Activated CD8-positive, alpha-beta T cell treated with anti-CD3 and anti-CD28 coated beads, Interleukin-2, amount 10 ng/mL, durations not matched to agents 7 days and 5 days (primary cell): Measurements from ENCODE around the gene ILK. TPM values are rescaled to one million over a fixed set of nuclear protein-coding genes. Genes with fewer than 3 reads are reported as not detected.

Experiments
- ATAC-seq: fragments of 150-1000 bp; cut with Tn5 transposase; one replicate; pipeline ENCODE4 v1.10.0; 2021; ENCODE audit warnings: moderate library complexity
- CTCF ChIA-PET: fragments of 350-600 bp; sonication (Branson Sonifier 250); formaldehyde crosslinking; loops from one replicate; lab custom pipeline; 2021; ENCODE audit warnings: antibody characterized with exemption; lab: Charles Lee
- POLR2A ChIA-PET: fragments of 350-600 bp; sonication (Branson Sonifier 250); formaldehyde crosslinking; loops from one replicate; lab custom pipeline; 2021; ENCODE audit warnings: antibody characterized with exemption; lab: Charles Lee
- DNase-seq: peaks from one replicate; pipeline ENCODE4 v3.0.0-alpha.2; 2020
- H3K27ac Mint-ChIP-seq: one replicate; pipeline ENCODE4 v1.8.0; 2021; ENCODE audit warnings: mild to moderate bottlenecking, mixed read lengths
- H3K27me3 Mint-ChIP-seq: one replicate; pipeline ENCODE4 v1.8.0; 2021; ENCODE audit warnings: low read depth, mixed read lengths
- H3K36me3 Mint-ChIP-seq: one replicate; pipeline ENCODE4 v1.8.0; 2021; ENCODE audit warnings: low read depth, mixed read lengths
- H3K4me1 Mint-ChIP-seq: one replicate; pipeline ENCODE4 v1.8.0; 2021; ENCODE audit warnings: low read depth, mixed read lengths
- H3K4me3 Mint-ChIP-seq: one replicate; pipeline ENCODE4 v1.8.0; 2021; ENCODE audit warnings: mild to moderate bottlenecking, mixed read lengths
- H3K9me3 Mint-ChIP-seq: one replicate; pipeline ENCODE4 v1.8.0; 2022; ENCODE audit warnings: mixed read lengths; ENCODE audit not compliant: insufficient read depth
- total RNA-seq, 2 experiments: library from RNA; stranded (reverse); gene quantifications; one replicate each; pipeline ENCODE4 v1.2.3, GENCODE V29; 2021

Gene ILK
- total RNA-seq, 2 experiments from 2014 or later, result 195 to 197 TPM

DNA sequence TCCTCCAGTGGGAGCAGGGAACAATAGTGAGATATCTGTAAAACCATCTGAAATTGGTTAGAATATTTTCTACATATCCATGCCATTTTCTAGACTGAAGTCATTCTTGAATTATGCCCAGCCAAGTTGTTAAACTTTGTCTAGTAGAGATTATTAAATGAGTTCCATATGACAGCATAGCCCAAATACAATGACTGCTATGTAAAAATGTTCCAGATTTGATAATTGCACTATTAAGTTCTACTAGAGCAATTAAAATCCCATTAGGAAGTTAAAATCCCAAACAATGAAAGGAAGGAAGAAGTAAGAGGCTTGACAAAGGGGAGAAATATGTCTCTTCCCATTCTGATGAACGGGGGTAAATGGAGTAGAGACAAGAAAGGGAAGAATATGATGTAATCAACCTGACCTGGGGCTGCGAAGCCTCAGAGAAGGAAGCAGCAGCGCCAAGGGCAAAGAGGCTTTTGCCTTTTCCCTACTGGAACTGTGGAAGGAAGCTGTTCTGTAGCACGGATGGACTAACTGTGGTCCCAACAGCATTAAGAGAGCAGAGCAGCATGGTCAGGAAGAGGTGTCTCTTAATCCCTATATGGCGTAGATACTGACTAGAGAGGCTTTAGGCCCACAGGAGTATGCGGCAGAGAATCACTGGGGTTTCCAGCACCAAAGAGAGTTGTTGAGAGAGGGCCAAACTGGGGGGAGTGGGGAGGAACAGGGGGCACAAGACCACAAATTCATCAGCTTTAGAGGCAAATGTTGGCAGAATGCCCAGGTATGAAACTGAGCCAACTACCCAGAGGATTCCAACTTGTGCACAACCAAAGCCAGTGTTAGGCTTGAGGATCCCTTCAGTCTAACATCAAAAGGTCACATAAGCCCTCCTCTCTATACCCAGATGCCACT, 26.9 kb upstream of the ILK start:
- H3K9me3 Mint-ChIP-seq, result no peaks in the 10 kb centered on the region
- POLR2A ChIA-PET, result interaction anchor here (1.3 kb wide), 1 partner anchor 13 kb away, joined by 3 read pairs; no protein-coding TSS in a partner anchor
- no peak overlapping the region for H3K4me3 Mint-ChIP-seq
- ATAC-seq (no peak), DNase-seq (peak; percentile 12)
- peaks cover 12% of the 10 kb centered on the region for H3K36me3 Mint-ChIP-seq
- H3K27ac Mint-ChIP-seq, result no peak overlapping the region
- H3K4me1 Mint-ChIP-seq, result no peaks in the 10 kb centered on the region
- CTCF ChIA-PET, result interaction anchor here (1.1 kb wide), 1 partner anchor 26 kb away, joined by 6 read pairs; no protein-coding TSS in a partner anchor
- H3K27me3 Mint-ChIP-seq, result no peaks in the 10 kb centered on the region

DNA sequence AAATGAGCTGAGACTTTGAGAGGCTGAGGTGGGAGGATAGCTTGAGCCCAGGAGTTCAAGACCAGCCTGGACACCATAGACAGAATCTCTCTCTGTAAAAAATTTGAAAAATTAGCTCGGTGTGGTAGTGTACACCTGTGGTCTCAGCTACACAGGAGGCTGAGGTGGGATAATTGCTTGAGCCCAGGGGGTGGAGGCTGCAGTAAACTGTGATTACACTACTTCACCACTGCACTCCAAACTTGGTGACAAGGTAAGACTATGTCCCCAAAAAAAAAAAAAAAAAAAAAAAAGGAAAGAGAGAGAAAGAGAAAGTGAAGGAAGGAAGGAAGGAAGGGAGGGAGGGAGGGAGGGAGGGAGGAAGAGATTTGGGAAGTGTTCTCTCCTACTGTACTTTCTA, 25.4 kb upstream of the ILK start:
- Mint-ChIP-seq H3K4me3 (no peak overlapping the region), H3K9me3 (peaks cover 12% of the 10 kb centered on the region), H3K36me3 (peaks cover 18% of the 10 kb centered on the region), H3K4me1 (no peaks in the 10 kb centered on the region), H3K27ac (no peak overlapping the region), H3K27me3 (no peaks in the 10 kb centered on the region)
- POLR2A ChIA-PET, result interaction anchor here (1.2 to 1.3 kb wide), 2 partner anchors 14 to 16 kb away, joined by 3 read pairs; no protein-coding TSS in a partner anchor
- CTCF ChIA-PET, result interaction anchor here (1.1 to 1.2 kb wide), 2 partner anchors 16 to 24 kb away, joined by 3 to 6 read pairs; no protein-coding TSS in a partner anchor
- ATAC-seq, result no peak
- peak; percentile 18 for DNase-seq

- no peak overlapping the region for H3K27ac Mint-ChIP-seq
- peak; percentile 10 for DNase-seq
- H3K27me3 Mint-ChIP-seq, result no peaks in the 10 kb centered on the region
- peaks cover 27% of the 10 kb centered on the region for H3K9me3 Mint-ChIP-seq
- no peak for ATAC-seq
- ChIA-PET CTCF (interaction anchor here (1.1 to 1.2 kb wide), 3 partner anchors 25 to 126 kb away, joined by 3 to 4 read pairs (median 3); partner anchors contain the start of gene TAF10), POLR2A (interaction anchor here (0.7 kb wide), 1 partner anchor 68 kb away, joined by 3 read pairs; no protein-coding TSS in a partner anchor)
- H3K4me3 Mint-ChIP-seq, result no peak overlapping the region
- no peaks in the 10 kb centered on the region for H3K4me1 Mint-ChIP-seq
- peaks cover 34% of the 10 kb centered on the region for H3K36me3 Mint-ChIP-seq
These were observed 23.9 kb upstream of the ILK start for GRCh38 chr11:6579681-6580080.

DNA sequence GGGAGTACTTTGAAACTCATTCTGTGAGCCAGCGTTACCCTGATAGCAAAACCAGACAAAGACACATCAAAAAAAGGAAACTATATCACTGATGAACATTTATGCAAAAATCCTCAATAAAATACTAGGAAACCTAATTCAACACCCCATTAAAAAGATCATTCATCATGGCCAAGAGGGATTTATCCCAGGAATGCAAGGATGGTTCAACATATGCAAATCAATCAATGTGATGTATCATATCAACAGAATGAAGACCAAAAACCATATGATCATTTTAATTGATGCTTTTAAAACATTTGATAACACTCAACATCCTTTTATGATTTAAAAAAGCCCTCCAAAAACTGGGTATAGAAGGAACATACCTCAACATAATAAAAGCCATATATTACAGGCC, 20.0 kb upstream of the ILK start:
- H3K27me3 Mint-ChIP-seq, result no peaks in the 10 kb centered on the region
- peaks cover 43% of the 10 kb centered on the region for H3K36me3 Mint-ChIP-seq
- DNase-seq (no peak), ATAC-seq (no peak)
- no peak overlapping the region for H3K27ac Mint-ChIP-seq
- no peak overlapping the region for H3K4me3 Mint-ChIP-seq
- H3K4me1 Mint-ChIP-seq, result no peaks in the 10 kb centered on the region
- CTCF ChIA-PET, result no interaction called here
- peaks cover 31% of the 10 kb centered on the region for H3K9me3 Mint-ChIP-seq
- POLR2A ChIA-PET, result no interaction called here

DNA sequence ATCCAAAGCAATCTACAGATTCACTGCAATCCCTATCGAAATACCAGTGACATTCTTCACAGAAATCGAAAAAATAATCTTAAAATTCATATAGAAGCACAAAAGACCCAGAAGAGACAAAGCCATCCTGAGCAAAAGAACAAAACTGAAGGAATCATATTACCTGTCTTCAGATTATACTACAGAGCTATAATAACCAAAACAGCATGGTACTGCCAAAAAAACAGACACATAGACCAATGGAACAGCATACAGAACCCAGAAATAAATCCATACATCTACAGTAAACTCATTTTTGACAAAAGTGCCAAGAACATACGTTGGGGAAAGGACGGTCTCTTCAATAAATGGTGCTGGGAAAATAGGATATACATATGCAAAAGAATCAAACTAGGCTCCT, 19.0 kb upstream of the ILK start:
- peaks cover 43% of the 10 kb centered on the region for H3K36me3 Mint-ChIP-seq
- H3K9me3 Mint-ChIP-seq, result peaks cover 31% of the 10 kb centered on the region
- H3K27ac Mint-ChIP-seq, result no peak overlapping the region
- CTCF ChIA-PET, result interaction anchor here (1.2 kb wide), 1 partner anchor 80 kb away, joined by 5 read pairs; no protein-coding TSS in a partner anchor
- ATAC-seq, result no peak
- no peaks in the 10 kb centered on the region for H3K27me3 Mint-ChIP-seq
- DNase-seq, result no peak
- POLR2A ChIA-PET, result no interaction called here
- H3K4me3 Mint-ChIP-seq, result no peak overlapping the region
- H3K4me1 Mint-ChIP-seq, result no peaks in the 10 kb centered on the region

DNA sequence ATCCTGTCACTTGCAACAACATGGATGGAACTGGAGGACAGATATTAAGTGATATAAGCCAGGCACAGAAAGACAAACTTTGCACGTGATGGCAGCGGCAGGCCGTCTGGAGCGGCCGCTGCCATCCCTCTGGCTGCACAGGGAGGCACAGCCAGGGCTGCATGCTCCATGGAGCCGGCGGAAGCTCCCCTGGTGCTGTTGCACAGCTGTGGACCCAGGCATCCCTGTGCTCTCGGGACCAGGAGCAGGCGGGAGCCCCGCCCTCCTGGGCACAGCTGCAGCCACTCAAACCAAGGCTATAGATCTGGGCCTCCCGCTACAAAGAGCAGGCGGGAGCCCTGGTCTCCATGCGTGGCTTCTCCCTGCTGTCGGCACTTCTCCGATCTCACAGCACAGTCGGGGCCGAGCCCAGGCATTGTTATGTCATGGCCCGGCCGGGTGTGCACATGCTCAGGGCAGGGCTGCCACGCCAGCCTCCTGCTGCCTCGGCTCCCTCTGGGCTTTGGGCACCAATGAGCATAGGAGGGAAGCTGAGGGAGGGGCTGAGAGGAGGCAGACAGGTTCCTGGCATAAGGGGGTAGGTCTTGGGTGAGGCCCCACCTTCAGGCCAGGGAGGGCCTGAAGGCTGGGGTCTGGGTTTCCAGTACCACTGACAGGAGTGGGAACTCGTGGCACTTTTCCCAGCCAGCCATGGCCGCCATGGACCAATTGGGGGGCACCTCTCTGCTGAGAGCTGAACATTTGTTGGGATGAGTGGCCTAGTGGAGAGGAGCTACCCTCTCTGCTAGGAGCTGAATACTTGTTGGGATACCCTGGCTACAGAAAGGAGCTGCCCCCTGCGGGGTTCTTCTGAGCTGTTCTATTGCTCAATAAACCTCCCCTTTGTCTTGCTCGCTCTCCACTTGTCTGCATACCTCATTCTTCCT, 16.9 kb upstream of the ILK start:
- H3K36me3 Mint-ChIP-seq, result peaks cover 47% of the 10 kb centered on the region
- H3K4me3 Mint-ChIP-seq, result no peak overlapping the region
- H3K9me3 Mint-ChIP-seq, result peaks cover 31% of the 10 kb centered on the region
- peak; percentile 14 for DNase-seq
- ATAC-seq, result no peak
- no peaks in the 10 kb centered on the region for H3K4me1 Mint-ChIP-seq
- ChIA-PET CTCF (interaction anchor here (1.5 kb wide), 1 partner anchor 18 kb away, joined by 3 read pairs; no protein-coding TSS in a partner anchor), POLR2A (no interaction called here)
- H3K27ac Mint-ChIP-seq, result no peak overlapping the region
- H3K27me3 Mint-ChIP-seq, result no peaks in the 10 kb centered on the region

GRCh38 chr11:6587360-6587953, 16.1 kb upstream of the ILK start:
- peak; percentile 11 for DNase-seq
- ChIA-PET POLR2A (no interaction called here), CTCF (interaction anchor here (1.5 kb wide), 1 partner anchor 17 kb away, joined by 3 read pairs; no protein-coding TSS in a partner anchor)

GRCh38 chr11:6588018-6588417, 15.6 kb upstream of the ILK start:
- ATAC-seq, result no peak

More at GRCh38 chr11:6587360-6587953, 16.1 kb upstream of the ILK start:
- ATAC-seq, result no peak
- no peak overlapping the region for H3K27ac Mint-ChIP-seq
- peaks cover 26% of the 10 kb centered on the region for H3K9me3 Mint-ChIP-seq
- no peak overlapping the region for H3K4me3 Mint-ChIP-seq
- H3K36me3 Mint-ChIP-seq, result peaks cover 47% of the 10 kb centered on the region
- H3K27me3 Mint-ChIP-seq, result no peaks in the 10 kb centered on the region
- no peaks in the 10 kb centered on the region for H3K4me1 Mint-ChIP-seq

GRCh38 chr11:6594142-6594768, 9.3 kb upstream of the ILK start:
- peak; percentile 14 for DNase-seq
- H3K4me3 Mint-ChIP-seq, result no peak overlapping the region
- POLR2A ChIA-PET, result interaction anchor here (0.9 kb wide), 1 partner anchor 16 kb away, joined by 3 read pairs; no protein-coding TSS in a partner anchor
- H3K9me3 Mint-ChIP-seq, result no peaks in the 10 kb centered on the region
- ATAC-seq, result no peak
- peaks cover 59% of the 10 kb centered on the region for H3K36me3 Mint-ChIP-seq
- H3K4me1 Mint-ChIP-seq, result peaks cover 9% of the 10 kb centered on the region
- CTCF ChIA-PET, result interaction anchor here (0.8 to 2.5 kb wide), 7 partner anchors 8 to 231 kb away, joined by 3 to 8 read pairs (median 4); partner anchors contain the start of genes ILK and RRP8
- H3K27ac Mint-ChIP-seq, result peak overlapping the region; percentile 31
- no peaks in the 10 kb centered on the region for H3K27me3 Mint-ChIP-seq

More at GRCh38 chr11:6588018-6588417, 15.6 kb upstream of the ILK start:
- Mint-ChIP-seq H3K27ac (no peak overlapping the region), H3K36me3 (peaks cover 44% of the 10 kb centered on the region), H3K4me1 (no peaks in the 10 kb centered on the region), H3K27me3 (no peaks in the 10 kb centered on the region), H3K4me3 (no peak overlapping the region), H3K9me3 (peaks cover 20% of the 10 kb centered on the region)
- no peak for DNase-seq
- CTCF ChIA-PET, result interaction anchor here (1.5 kb wide), 1 partner anchor 17 kb away, joined by 3 read pairs; no protein-coding TSS in a partner anchor
- POLR2A ChIA-PET, result no interaction called here

GRCh38 chr11:6596239-6596877, 7.2 kb upstream of the ILK start:
- no peaks in the 10 kb centered on the region for H3K9me3 Mint-ChIP-seq
- H3K27me3 Mint-ChIP-seq, result no peaks in the 10 kb centered on the region
- ChIA-PET POLR2A (interaction anchor here (0.6 kb wide), 1 partner anchor 15 kb away, joined by 3 read pairs; the partner anchor contains the start of gene TAF10), CTCF (interaction anchor here (0.6 to 1.4 kb wide), 4 partner anchors 23 to 110 kb away, joined by 3 to 5 read pairs (median 3); partner anchors contain the start of genes MRPL17 and TPP1)
- H3K4me3 Mint-ChIP-seq, result no peak overlapping the region
- DNase-seq (no peak), ATAC-seq (no peak)
- H3K4me1 Mint-ChIP-seq, result peaks cover 10% of the 10 kb centered on the region
- peaks cover 66% of the 10 kb centered on the region for H3K36me3 Mint-ChIP-seq
- H3K27ac Mint-ChIP-seq, result peak overlapping the region; percentile 16
